Neuronal stem cell (in vitro differentiated cells): ENCODE measurements around the gene INAFM1.

Experiments used
- DNase-seq: peaks from one replicate; pipeline ENCODE4 v3.0.0-alpha.2; 2013; ENCODE audit warnings: low spot score
- H2AFZ ChIP-seq: one replicate; pipeline ENCODE4 v1.6.1; 2013; ENCODE audit warnings: mild to moderate bottlenecking, low read length, inconsistent platforms
- H2AK5ac ChIP-seq: 2 replicates; pipeline ENCODE4 v1.6.1; 2013; ENCODE audit warnings: low read depth, mild to moderate bottlenecking, inconsistent platforms, low read length, moderate library complexity, mixed read lengths
- H2BK120ac ChIP-seq: 2 replicates; pipeline ENCODE4 v1.6.1; 2013; ENCODE audit warnings: low read depth, mild to moderate bottlenecking, inconsistent platforms, low read length, moderate library complexity, mixed read lengths
- H2BK12ac ChIP-seq: one replicate; pipeline ENCODE4 v1.6.1; 2013; ENCODE audit warnings: low read length, inconsistent platforms
- H2BK15ac ChIP-seq: 2 replicates; pipeline ENCODE4 v1.6.1; 2013; ENCODE audit warnings: mild to moderate bottlenecking, low read length, inconsistent platforms, mixed read lengths
- H2BK5ac ChIP-seq: one replicate; pipeline ENCODE4 v1.6.1; 2013; ENCODE audit warnings: inconsistent platforms, mild to moderate bottlenecking, low read length, moderate library complexity
- H3K14ac ChIP-seq: one replicate; pipeline ENCODE4 v1.6.1; 2013; ENCODE audit warnings: low read length, inconsistent platforms
- H3K18ac ChIP-seq: 2 replicates; pipeline ENCODE4 v1.6.1; 2013; ENCODE audit warnings: low read length, inconsistent platforms
- H3K23ac ChIP-seq: 2 replicates; pipeline ENCODE4 v1.6.1; 2013; ENCODE audit warnings: low read depth, mild to moderate bottlenecking, mixed read lengths, low read length, inconsistent platforms; ENCODE audit not compliant: poor library complexity
- H3K27ac ChIP-seq: replicated peaks from 3 replicates; pipeline ENCODE4 v1.5.1; 2013; ENCODE audit warnings: low read length, inconsistent platforms
- H3K27me3 ChIP-seq, 3 experiments: 2 replicates each; pipeline ENCODE4 v1.6.1; 2013; ENCODE audit warnings: low read length in 3 of 3, mild to moderate bottlenecking in 2 of 3, inconsistent platforms in 1 of 3, low read depth in 1 of 3, mixed read lengths in 1 of 3, moderate library complexity in 1 of 3; ENCODE audit not compliant: control insufficient read depth in 3 of 3, insufficient read depth in 3 of 3
- H3K36me3 ChIP-seq, 2 donors: replicated peaks in 1 of 2; 2 replicates each; pipeline ENCODE4 v1.6.1; 2013; ENCODE audit warnings: low read length in 2 of 2; ENCODE audit not compliant: control insufficient read depth in 2 of 2, insufficient read depth in 2 of 2
- H3K4ac ChIP-seq: 2 replicates; pipeline ENCODE4 v1.6.1; 2013; ENCODE audit warnings: inconsistent platforms, mild to moderate bottlenecking, low read length, moderate library complexity
- H3K4me1 ChIP-seq, 2 donors: 1 replicate in 1 of 2; 2 replicates in 1 of 2; pipeline ENCODE4 v1.6.1; 2013; ENCODE audit warnings: low read length in 2 of 2, low read depth in 1 of 2; ENCODE audit not compliant: control insufficient read depth in 2 of 2, insufficient read depth in 1 of 2
- H3K4me2 ChIP-seq: one replicate; pipeline ENCODE4 v1.6.1; 2013; ENCODE audit warnings: mild to moderate bottlenecking, low read length, inconsistent platforms; ENCODE audit not compliant: insufficient read depth, poor library complexity, severe bottlenecking
- H3K4me3 ChIP-seq, 2 donors: 2 replicates each; pipeline ENCODE4 v1.5.1; 2013; ENCODE audit warnings: low read length in 2 of 2, mild to moderate bottlenecking in 2 of 2, inconsistent platforms in 1 of 2, moderate library complexity in 1 of 2
- H3K79me1 ChIP-seq: one replicate; pipeline ENCODE4 v1.6.1; 2013; ENCODE audit warnings: low read depth, mild to moderate bottlenecking, inconsistent platforms, low read length, moderate library complexity
- H3K9ac ChIP-seq: one replicate; pipeline ENCODE4 v1.6.1; 2013; ENCODE audit warnings: mild to moderate bottlenecking, low read depth, low read length, inconsistent platforms; ENCODE audit not compliant: poor library complexity
- H3K9me3 ChIP-seq, 2 donors: replicated peaks in 1 of 2; 2 replicates each; pipeline versions ENCODE3 to v1.6.1; 2013; ENCODE audit warnings: low read length in 2 of 2, mild to moderate bottlenecking in 2 of 2, inconsistent platforms in 1 of 2, low read depth in 1 of 2, mixed read lengths in 1 of 2, moderate library complexity in 1 of 2; ENCODE audit not compliant: control insufficient read depth in 2 of 2, insufficient read depth in 1 of 2
- H4K8ac ChIP-seq: one replicate; pipeline ENCODE4 v1.6.1; 2013; ENCODE audit warnings: low read depth, mild to moderate bottlenecking, inconsistent platforms, low read length, moderate library complexity
- H4K91ac ChIP-seq: one replicate; pipeline ENCODE4 v1.6.1; 2013; ENCODE audit warnings: low read length, low read depth, mild to moderate bottlenecking, inconsistent platforms; ENCODE audit not compliant: poor library complexity
- WGBS, 2 donors: extraction: QIAGEN DNeasy Blood & Tissue Kit; methylation state at CpG; one replicate each; pipeline ENCODE4 v1.1.7; 2013; ENCODE audit warnings: missing lambda C conversion rate in 2 of 2, mixed read lengths in 1 of 2; ENCODE audit not compliant: insufficient read length in 2 of 2, insufficient replicate concordance in 1 of 2; ENCODE audit errors: extremely low coverage in 2 of 2; 5-methylcytosine and 5-hydroxymethylcytosine counted together

Gene INAFM1

DNA sequence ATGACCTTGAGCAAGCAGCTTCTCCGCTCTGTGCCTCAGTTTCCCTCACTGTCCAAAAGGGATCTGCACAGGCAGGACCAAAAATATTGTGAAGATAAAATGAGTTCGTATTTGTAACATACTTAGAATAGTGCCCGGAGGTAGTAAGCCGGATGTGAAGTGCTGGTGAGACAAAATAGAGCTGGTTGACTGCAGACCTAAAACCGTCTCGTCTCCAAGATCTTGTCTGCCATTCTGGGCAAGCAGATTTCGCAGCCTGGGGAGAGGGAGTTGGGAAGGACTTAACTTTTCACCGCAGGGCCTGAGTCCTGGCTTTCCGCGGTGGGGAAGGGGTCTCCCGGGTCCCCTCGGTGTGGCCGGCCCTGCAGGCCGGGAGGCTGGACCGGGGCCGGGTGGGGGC is 35.5 kb upstream of the INAFM1 start:
- Histone ChIP-seq H4K91ac (no peak overlapping the region), H2AFZ (peak overlapping the region; percentile 69), H3K14ac (no peak overlapping the region), H3K4me3 (peak overlapping the region; percentile 49 to 60), H3K9me3 (peaks cover 0 to 6% of the 10 kb centered on the region in 2 donors), H3K36me3 (peaks cover 0 to 2% of the 10 kb centered on the region in 2 donors), H3K27ac (no peak overlapping the region), H2AK5ac (peak overlapping the region; percentile 22), H3K4me1 (peaks cover 24 to 31% of the 10 kb centered on the region in 2 donors), H2BK120ac (peak overlapping the region; percentile 74), H3K18ac (peak overlapping the region; percentile 20), H3K9ac (peak overlapping the region; percentile 64), H4K8ac (no peak overlapping the region), H2BK5ac (peak overlapping the region; percentile 10), H3K4ac (no peak overlapping the region), H2BK12ac (peak overlapping the region; percentile 24), H2BK15ac (peak overlapping the region; percentile 40), H3K23ac (no peak overlapping the region), H3K27me3 (peaks cover 0 to 30% (median 4%) of the 10 kb centered on the region in 3 experiments), H3K79me1 (peaks cover 7% of the 10 kb centered on the region), H3K4me2 (peak overlapping the region; percentile 55)
- no CpG with 5 or more reads among the region's 16 CpGs for WGBS, 2 donors
- no peak for DNase-seq

DNA sequence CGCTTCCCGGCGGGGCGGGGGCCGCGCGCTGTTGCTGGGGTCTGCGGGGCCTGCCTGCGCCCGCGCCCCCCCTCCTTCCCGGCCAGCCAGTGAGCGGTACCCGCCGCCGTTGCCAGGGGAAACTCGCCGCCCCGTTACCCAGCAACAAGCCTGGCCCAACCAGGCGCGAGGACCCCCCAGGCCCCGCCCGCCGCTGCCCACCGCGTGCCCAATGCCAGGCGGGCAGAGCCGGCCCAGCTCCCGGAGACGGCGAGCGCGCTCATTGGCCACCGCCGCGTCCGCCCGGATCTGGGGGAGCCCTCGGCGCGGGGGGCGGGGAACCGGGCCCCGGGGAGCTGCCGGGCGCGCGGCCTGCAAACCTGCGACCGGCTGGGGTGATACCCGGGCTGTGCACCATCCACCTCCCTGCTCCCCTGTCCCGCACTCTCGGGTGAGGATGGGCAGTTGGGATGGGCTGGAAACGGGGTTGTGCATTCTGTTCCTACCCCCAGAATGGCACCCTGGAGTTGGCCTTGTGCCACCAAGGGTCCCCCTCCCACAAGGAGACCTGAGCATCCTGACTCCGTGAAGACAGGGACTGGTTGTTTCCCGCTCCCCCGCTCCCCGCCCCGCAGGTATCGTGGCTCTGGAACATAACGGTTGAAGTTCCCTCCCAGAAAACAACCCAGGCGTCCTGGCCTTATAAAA is 34.9 kb upstream of the INAFM1 start:
- no peak overlapping the region for H3K4ac ChIP-seq
- H3K23ac ChIP-seq = peak overlapping the region; percentile 80
- H3K79me1 ChIP-seq = peaks cover 7% of the 10 kb centered on the region
- peaks cover 0 to 6% of the 10 kb centered on the region in 2 donors for H3K9me3 ChIP-seq
- peak overlapping the region; percentile 55 for H3K4me2 ChIP-seq
- H3K36me3 ChIP-seq = peaks cover 0 to 2% of the 10 kb centered on the region in 2 donors
- H2AK5ac ChIP-seq = peak overlapping the region; percentile 96
- H3K27me3 ChIP-seq = peaks cover 0 to 30% (median 4%) of the 10 kb centered on the region in 3 experiments
- H4K91ac ChIP-seq = no peak overlapping the region
- H2BK15ac ChIP-seq = peak overlapping the region; percentile 58
- H2AFZ ChIP-seq = peak overlapping the region; percentile 69
- H3K9ac ChIP-seq = peak overlapping the region; percentile 44
- H3K4me3 ChIP-seq = peak overlapping the region; percentile 3 to 49
- WGBS, 2 donors = no CpG with 5 or more reads among the region's 62 CpGs
- H3K14ac ChIP-seq = no peak overlapping the region
- peak overlapping the region; percentile 31 for H2BK120ac ChIP-seq
- H2BK5ac ChIP-seq = peak overlapping the region; percentile 10
- peaks cover 24 to 31% of the 10 kb centered on the region in 2 donors for H3K4me1 ChIP-seq
- H2BK12ac ChIP-seq = no peak overlapping the region
- no peak for DNase-seq
- H4K8ac ChIP-seq = peak overlapping the region; percentile 17
- H3K27ac ChIP-seq = no peak overlapping the region
- peak overlapping the region; percentile 71 for H3K18ac ChIP-seq

DNA sequence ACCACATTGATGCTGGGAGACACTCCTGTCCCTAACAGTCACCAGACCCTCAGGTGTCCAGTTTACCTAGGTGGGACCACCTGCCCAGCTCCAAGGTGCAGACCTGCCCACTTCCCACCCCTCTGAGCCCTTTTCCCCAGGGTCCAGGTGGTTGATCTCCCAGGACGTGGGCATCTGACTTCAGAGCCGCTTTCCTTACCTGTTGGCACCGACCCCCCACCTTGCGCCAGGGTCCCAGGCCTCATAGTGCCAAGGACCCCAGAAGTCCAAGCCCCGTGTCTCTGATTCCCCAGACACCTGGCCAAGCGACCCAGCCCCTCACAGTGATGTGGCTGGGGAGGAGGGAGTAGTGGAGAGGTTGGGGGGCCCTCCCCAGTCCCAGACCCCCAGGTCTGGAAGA is 34.1 kb upstream of the INAFM1 start:
- Histone ChIP-seq H2AFZ (peak overlapping the region; percentile 53), H3K14ac (no peak overlapping the region), H3K9ac (no peak overlapping the region), H3K4me3 (peak overlapping the region in 1 of 2 donors; percentile 23), H2BK15ac (peak overlapping the region; percentile 58), H4K91ac (no peak overlapping the region), H3K18ac (peak overlapping the region; percentile 71), H3K4me2 (peak overlapping the region; percentile 21), H2AK5ac (peak overlapping the region; percentile 96), H4K8ac (no peak overlapping the region), H3K27me3 (peaks cover 0 to 30% (median 4%) of the 10 kb centered on the region in 3 experiments), H2BK5ac (no peak overlapping the region), H3K36me3 (peaks cover 0 to 2% of the 10 kb centered on the region in 2 donors), H2BK120ac (peak overlapping the region; percentile 31), H2BK12ac (peak overlapping the region; percentile 73), H3K4ac (no peak overlapping the region), H3K27ac (no peak overlapping the region), H3K23ac (no peak overlapping the region), H3K4me1 (peaks cover 24 to 31% of the 10 kb centered on the region in 2 donors), H3K79me1 (peaks cover 7% of the 10 kb centered on the region), H3K9me3 (peaks cover 0 to 6% of the 10 kb centered on the region in 2 donors)
- no peak for DNase-seq
- WGBS, 2 donors = no CpG with 5 or more reads among the region's 6 CpGs
